Duodenal mucosa (tissue), 2 donors: ENCODE measurements around the gene SEC24C.
"Not testable (repeated sequence)": the region's sequence is repeated elsewhere in the genome, so short reads cannot be mapped to it uniquely, and the experiment has no call there.

Experiments used
- H3K27ac ChIP-seq: one replicate; pipeline ENCODE4 v1.7.0; 2013; ENCODE audit warnings: low read depth, low read length
- H3K27me3 ChIP-seq, 2 donors: one replicate each; pipeline ENCODE4 v1.7.0; 2013; ENCODE audit warnings: low read length in 2 of 2, control low read depth in 1 of 2; ENCODE audit not compliant: insufficient read depth in 2 of 2, control insufficient read depth in 1 of 2
- H3K36me3 ChIP-seq, 2 donors: one replicate each; pipeline ENCODE4 v1.7.0; 2013; ENCODE audit warnings: low read length in 2 of 2, control low read depth in 1 of 2; ENCODE audit not compliant: insufficient read depth in 2 of 2, control insufficient read depth in 1 of 2
- H3K4me1 ChIP-seq, 2 donors: one replicate each; pipeline ENCODE4 v1.7.0; 2013; ENCODE audit warnings: low read length in 2 of 2, control low read depth in 1 of 2; ENCODE audit not compliant: insufficient read depth in 2 of 2, control insufficient read depth in 1 of 2
- H3K4me3 ChIP-seq, 2 donors: one replicate each; pipeline ENCODE4 v1.7.0; 2013; ENCODE audit warnings: low read length in 2 of 2, low read depth in 1 of 2
- H3K9ac ChIP-seq, 2 donors: one replicate each; pipeline ENCODE4 v1.7.0; 2013; ENCODE audit warnings: low read length in 2 of 2, low read depth in 1 of 2
- H3K9me3 ChIP-seq, 2 donors: one replicate each; pipeline ENCODE4 v1.7.0; 2013; ENCODE audit warnings: low read length in 2 of 2, control low read depth in 1 of 2; ENCODE audit not compliant: control insufficient read depth in 1 of 2

Gene SEC24C

GRCh38 chr10:73711683-73712082 is 32.5 kb upstream of the SEC24C start:
- H3K27ac ChIP-seq, H3K9ac ChIP-seq, H3K4me1 ChIP-seq, H3K4me3 ChIP-seq, H3K27me3 ChIP-seq, H3K9me3 ChIP-seq: not testable (repeated sequence)
- peaks cover 5 to 29% of the 10 kb centered on the region in 2 donors for H3K36me3 ChIP-seq

GRCh38 chr10:73713912-73714311 is 30.3 kb upstream of the SEC24C start:
- H3K27me3 ChIP-seq, H3K9me3 ChIP-seq, H3K27ac ChIP-seq, H3K9ac ChIP-seq, H3K4me3 ChIP-seq, H3K4me1 ChIP-seq: not testable (repeated sequence)
- peaks cover 9 to 46% of the 10 kb centered on the region in 2 donors for H3K36me3 ChIP-seq

GRCh38 chr10:73714483-73714882 is 29.7 kb upstream of the SEC24C start:
- H3K4me3 ChIP-seq, H3K9ac ChIP-seq, H3K27ac ChIP-seq, H3K4me1 ChIP-seq, H3K27me3 ChIP-seq, H3K9me3 ChIP-seq: not testable (repeated sequence)
- peaks cover 9 to 44% of the 10 kb centered on the region in 2 donors for H3K36me3 ChIP-seq

GRCh38 chr10:73715179-73716156 is 28.7 kb upstream of the SEC24C start:
- H3K4me1 ChIP-seq, H3K9me3 ChIP-seq, H3K27me3 ChIP-seq, H3K27ac ChIP-seq, H3K9ac ChIP-seq, H3K4me3 ChIP-seq: not testable (repeated sequence)
- peaks cover 9 to 46% of the 10 kb centered on the region in 2 donors for H3K36me3 ChIP-seq

GRCh38 chr10:73716251-73716650 is 27.9 kb upstream of the SEC24C start:
- no peak overlapping the region for H3K27ac ChIP-seq
- H3K9me3 ChIP-seq, result no peaks in the 10 kb centered on the region
- no peaks in the 10 kb centered on the region for H3K27me3 ChIP-seq
- H3K4me3 ChIP-seq, result no peak overlapping the region
- H3K9ac ChIP-seq, result no peak overlapping the region
- no peaks in the 10 kb centered on the region for H3K4me1 ChIP-seq
- peaks cover 9 to 54% of the 10 kb centered on the region in 2 donors for H3K36me3 ChIP-seq

GRCh38 chr10:73717556-73717955 is 26.6 kb upstream of the SEC24C start:
- Histone ChIP-seq H3K4me1 (no peaks in the 10 kb centered on the region), H3K36me3 (peaks cover 13 to 62% of the 10 kb centered on the region in 2 donors), H3K4me3 (no peak overlapping the region), H3K9me3 (no peaks in the 10 kb centered on the region), H3K27me3 (no peaks in the 10 kb centered on the region), H3K9ac (peak overlapping the region in 1 of 2 donors; percentile 10), H3K27ac (no peak overlapping the region)

- H3K27me3 ChIP-seq, H3K9ac ChIP-seq, H3K27ac ChIP-seq, H3K9me3 ChIP-seq, H3K4me1 ChIP-seq, H3K4me3 ChIP-seq: not testable (repeated sequence)
- peaks cover 11 to 72% of the 10 kb centered on the region in 2 donors for H3K36me3 ChIP-seq
Measured at GRCh38 chr10:73720561-73720960, 23.6 kb upstream of the SEC24C start.

- Histone ChIP-seq H3K9ac (no peak overlapping the region), H3K27me3 (no peaks in the 10 kb centered on the region), H3K4me3 (no peak overlapping the region), H3K36me3 (peaks cover 12 to 62% of the 10 kb centered on the region in 2 donors), H3K4me1 (no peaks in the 10 kb centered on the region), H3K9me3 (no peaks in the 10 kb centered on the region), H3K27ac (no peak overlapping the region)
Measured at GRCh38 chr10:73723516-73723915, 20.7 kb upstream of the SEC24C start.

- not testable (repeated sequence) for H3K4me1 ChIP-seq, H3K27me3 ChIP-seq, H3K9me3 ChIP-seq
- H3K27ac ChIP-seq, result peak overlapping the region; percentile 92
- peaks cover 8 to 33% of the 10 kb centered on the region in 2 donors for H3K36me3 ChIP-seq
- peak overlapping the region; percentile 91 for H3K4me3 ChIP-seq
- H3K9ac ChIP-seq, result peak overlapping the region; percentile 87 to 97
Measured at GRCh38 chr10:73729781-73730152, 14.4 kb upstream of the SEC24C start.

- peak overlapping the region; percentile 91 for H3K4me3 ChIP-seq
- peaks cover 8 to 32% of the 10 kb centered on the region in 2 donors for H3K36me3 ChIP-seq
- no peaks in the 10 kb centered on the region for H3K27me3 ChIP-seq
- peaks cover 5 to 8% of the 10 kb centered on the region in 2 donors for H3K4me1 ChIP-seq
- no peaks in the 10 kb centered on the region for H3K9me3 ChIP-seq
- peak overlapping the region; percentile 87 to 97 for H3K9ac ChIP-seq
- peak overlapping the region; percentile 92 for H3K27ac ChIP-seq
Measured at GRCh38 chr10:73730153-73730906, 13.8 kb upstream of the SEC24C start.
